ENCODE data around the gene KRTAP4-8. TPM values are rescaled to one million over a fixed set of nuclear protein-coding genes. Genes with fewer than 3 reads are reported as not detected.
"Not testable (repeated sequence)": the region's sequence is repeated elsewhere in the genome, so short reads cannot be mapped to it uniquely, and the experiment has no call there.

Gene KRTAP4-8
- total and polyA plus RNA-seq, 2 experiments from 2014 or later, result not detected

DNA sequence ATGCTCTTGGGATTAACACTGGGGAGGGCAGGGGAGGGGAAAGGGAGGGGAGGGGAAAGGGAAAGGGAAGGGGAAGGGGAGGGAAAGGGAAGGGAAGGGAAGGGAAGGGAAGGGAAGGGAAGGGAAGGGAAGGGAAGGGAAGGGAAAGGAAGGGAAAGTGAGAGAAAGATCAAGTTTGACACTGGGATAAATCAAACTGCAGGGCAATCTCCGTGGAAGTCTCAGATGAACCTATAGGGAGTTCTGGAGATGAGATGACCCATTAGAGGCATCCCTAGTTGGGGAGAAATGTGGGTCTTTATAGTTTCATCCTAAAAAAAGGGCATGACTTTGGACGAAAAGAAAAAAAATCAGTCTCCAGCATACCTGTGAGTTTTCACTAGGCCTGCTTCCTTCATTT lies 23.8 kb upstream of the KRTAP4-8 start:
- Histone ChIP-seq H3K9me3 (ENCODE audit: low read depth) (no peaks in the 10 kb centered on the region), H3K36me3 (no peaks in the 10 kb centered on the region), H3K4me1 (ENCODE audit: low read depth) (no peaks in the 10 kb centered on the region), H3K4me3 (no peak overlapping the region), H3K27ac (no peak overlapping the region), H3K27me3 (no peaks in the 10 kb centered on the region)
- no peak for DNase-seq (ENCODE audit: low read depth in 1 of 2, low spot score in 1 of 2)
- TF ChIP-seq, protein P1, sequence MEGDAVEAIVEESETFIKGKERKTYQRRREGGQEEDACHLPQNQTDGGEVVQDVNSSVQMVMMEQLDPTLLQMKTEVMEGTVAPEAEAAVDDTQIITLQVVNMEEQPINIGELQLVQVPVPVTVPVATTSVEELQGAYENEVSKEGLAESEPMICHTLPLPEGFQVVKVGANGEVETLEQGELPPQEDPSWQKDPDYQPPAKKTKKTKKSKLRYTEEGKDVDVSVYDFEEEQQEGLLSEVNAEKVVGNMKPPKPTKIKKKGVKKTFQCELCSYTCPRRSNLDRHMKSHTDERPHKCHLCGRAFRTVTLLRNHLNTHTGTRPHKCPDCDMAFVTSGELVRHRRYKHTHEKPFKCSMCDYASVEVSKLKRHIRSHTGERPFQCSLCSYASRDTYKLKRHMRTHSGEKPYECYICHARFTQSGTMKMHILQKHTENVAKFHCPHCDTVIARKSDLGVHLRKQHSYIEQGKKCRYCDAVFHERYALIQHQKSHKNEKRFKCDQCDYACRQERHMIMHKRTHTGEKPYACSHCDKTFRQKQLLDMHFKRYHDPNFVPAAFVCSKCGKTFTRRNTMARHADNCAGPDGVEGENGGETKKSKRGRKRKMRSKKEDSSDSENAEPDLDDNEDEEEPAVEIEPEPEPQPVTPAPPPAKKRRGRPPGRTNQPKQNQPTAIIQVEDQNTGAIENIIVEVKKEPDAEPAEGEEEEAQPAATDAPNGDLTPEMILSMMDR (IDR thresholded peaks at IDR 0.05; ENCODE audit: low read depth, low read length), result no peak

DNA sequence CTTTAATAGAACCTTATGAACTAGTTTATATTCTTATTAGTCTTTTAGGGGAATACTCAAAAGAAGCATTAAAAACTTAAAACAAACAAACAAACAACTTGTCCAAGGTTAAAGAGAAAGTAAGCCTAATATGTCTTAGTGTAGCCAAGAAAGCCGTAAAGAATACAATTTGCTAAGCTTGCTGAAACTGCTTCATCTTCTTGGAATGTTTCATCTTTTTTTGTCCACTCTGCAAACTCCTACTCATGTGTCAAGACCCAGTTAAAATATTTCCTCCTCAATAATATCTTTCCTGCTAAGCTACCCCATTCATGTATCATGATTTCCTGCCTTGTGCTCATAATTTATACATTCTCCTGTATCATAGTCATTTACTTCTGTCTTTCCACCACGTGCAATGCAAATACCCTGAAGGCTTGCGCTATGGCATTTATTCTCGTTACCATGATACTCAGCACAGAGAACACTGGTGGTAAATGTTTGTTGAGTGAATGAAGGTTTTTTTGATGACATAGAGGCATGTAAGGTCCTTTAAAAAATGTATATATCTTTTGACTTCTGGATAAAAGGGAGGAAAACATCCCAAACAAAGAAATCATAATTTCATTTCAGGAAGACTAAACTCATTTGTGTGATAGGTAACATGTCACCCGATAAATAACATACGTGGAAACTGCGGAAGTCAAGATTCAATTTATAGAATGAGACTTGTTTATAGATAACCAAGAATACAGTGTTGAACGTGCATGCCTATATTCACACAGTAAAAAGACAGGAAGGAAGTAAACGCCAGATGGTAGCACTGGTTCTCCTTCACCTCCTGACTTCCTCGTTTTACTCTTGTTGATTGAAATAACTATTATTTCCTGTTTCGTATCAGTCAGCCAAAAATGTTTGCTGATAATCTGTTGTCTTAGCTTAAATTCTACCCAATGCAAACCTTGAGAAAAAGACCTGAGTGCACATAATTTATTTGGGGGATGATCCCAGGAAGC lies 22.1 kb upstream of the KRTAP4-8 start:
- H3K27me3 ChIP-seq; H3K4me3 ChIP-seq; H3K27ac ChIP-seq; H3K4me1 ChIP-seq (ENCODE audit: low read depth); DNase-seq (ENCODE audit: low read depth in 1 of 2, low spot score in 1 of 2); H3K36me3 ChIP-seq; H3K9me3 ChIP-seq (ENCODE audit: low read depth): not testable (repeated sequence)

GRCh38 chr17:41118721-41119120 lies 20.8 kb upstream of the KRTAP4-8 start:
- no peaks in the 10 kb centered on the region for H3K9me3 ChIP-seq (ENCODE audit: low read depth)
- H3K4me1 ChIP-seq (ENCODE audit: low read depth), result no peaks in the 10 kb centered on the region
- no peak overlapping the region for H3K4me3 ChIP-seq
- no peaks in the 10 kb centered on the region for H3K27me3 ChIP-seq
- no peak overlapping the region for H3K27ac ChIP-seq
- TF ChIP-seq, protein P1 (IDR thresholded peaks at IDR 0.05; ENCODE audit: low read depth, low read length), result no peak
- no peak for DNase-seq (ENCODE audit: low read depth in 1 of 2, low spot score in 1 of 2)
- H3K36me3 ChIP-seq, result no peaks in the 10 kb centered on the region

DNA sequence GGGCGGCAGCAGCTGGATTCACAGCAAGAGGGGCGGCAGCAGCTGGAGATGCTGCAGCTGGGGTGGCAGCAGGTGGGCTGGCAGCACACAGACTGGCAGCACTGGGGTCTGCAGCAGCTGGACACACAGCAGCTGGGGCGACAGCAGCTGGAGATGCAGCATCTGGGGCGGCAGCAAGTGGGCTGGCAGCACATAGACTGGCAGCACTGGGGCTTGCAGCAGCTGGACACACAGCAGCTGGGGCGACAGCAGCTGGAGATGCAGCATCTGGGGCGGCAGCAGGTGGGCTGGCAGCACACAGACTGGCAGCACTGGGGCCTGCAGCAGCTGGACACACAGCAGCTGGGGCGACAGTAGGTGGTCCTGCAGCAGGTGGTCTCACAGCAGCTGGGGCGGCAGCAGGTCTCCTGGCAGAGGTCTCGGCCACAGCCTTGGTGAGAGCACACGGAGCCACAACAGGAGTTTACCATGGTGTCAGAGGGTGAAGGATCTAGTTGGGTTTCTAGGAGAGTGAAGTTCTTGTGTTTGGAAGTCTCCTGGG lies 20.0 kb upstream of the KRTAP4-8 start, which contains the start of gene KRTAP4-11:
TSS of gene KRTAP4-11 (minus strand) at position 528 of the 541 bp plus-strand sequence. CDS start at position 470, 58 bp downstream.
- not testable (repeated sequence) for H3K4me3 ChIP-seq

GRCh38 chr17:41116297-41116696 lies 18.4 kb upstream of the KRTAP4-8 start:
- DNase-seq (ENCODE audit: low read depth in 1 of 2, low spot score in 1 of 2), result no peak
- no peaks in the 10 kb centered on the region for H3K36me3 ChIP-seq
- H3K4me1 ChIP-seq (ENCODE audit: low read depth), result no peaks in the 10 kb centered on the region
- no peaks in the 10 kb centered on the region for H3K9me3 ChIP-seq (ENCODE audit: low read depth)
- H3K27me3 ChIP-seq, result no peaks in the 10 kb centered on the region
- TF ChIP-seq, protein P1 (IDR thresholded peaks at IDR 0.05; ENCODE audit: low read depth, low read length), result no peak
- H3K27ac ChIP-seq, result no peak overlapping the region
- H3K4me3 ChIP-seq, result no peak overlapping the region

More for the DNA sequence above, 20.0 kb upstream of the KRTAP4-8 start, which contains the start of gene KRTAP4-11:
- not testable (repeated sequence) for H3K4me1 ChIP-seq (ENCODE audit: low read depth); H3K27ac ChIP-seq; DNase-seq (ENCODE audit: low read depth in 1 of 2, low spot score in 1 of 2); H3K9me3 ChIP-seq (ENCODE audit: low read depth); H3K36me3 ChIP-seq; H3K27me3 ChIP-seq

GRCh38 chr17:41111151-41111885 lies 13.4 kb upstream of the KRTAP4-8 start:
- Histone ChIP-seq H3K9me3 (ENCODE audit: low read depth) (no peaks in the 10 kb centered on the region), H3K27me3 (no peaks in the 10 kb centered on the region), H3K27ac (no peak overlapping the region), H3K36me3 (no peaks in the 10 kb centered on the region), H3K4me1 (ENCODE audit: low read depth) (no peaks in the 10 kb centered on the region), H3K4me3 (no peak overlapping the region)
- DNase-seq (ENCODE audit: low read depth in 1 of 2, low spot score in 1 of 2), result no peak
- TF ChIP-seq, protein P1 (IDR thresholded peaks at IDR 0.05; ENCODE audit: low read depth, low read length), result no peak

- not testable (repeated sequence) for H3K4me3 ChIP-seq; DNase-seq (ENCODE audit: low read depth in 1 of 2, low spot score in 1 of 2); H3K9me3 ChIP-seq (ENCODE audit: low read depth); H3K27me3 ChIP-seq; H3K27ac ChIP-seq; H3K36me3 ChIP-seq; H3K4me1 ChIP-seq (ENCODE audit: low read depth)
Observed at GRCh38 chr17:41108728-41109386, 10.9 kb upstream of the KRTAP4-8 start.

Data from cardiac muscle cell (in vitro differentiated cells and primary cell).